IMR-90 (cell line): ENCODE results near the gene DCTN1. TPM values are rescaled to one million over a fixed set of nuclear protein-coding genes. Genes with fewer than 3 reads are reported as not detected.
A peak's percentile ranks its signal among the peaks of the same experiment; 100 is the strongest.

ENCODE experiments used
- ATAC-seq: fragments of 200-7000 bp; cut with Tn5 transposase; 2 replicates; pipeline ENCODE4 v1.9.1; 2020; ENCODE audit warnings: low read depth, mild to moderate bottlenecking, moderate library complexity
- BruUV-seq: library from RNA; stranded (reverse); fragments of 400-500 nt; replicated peaks from 2 replicates; lab custom pipeline; 2021; lab: Mats Ljungman, UMichigan
- CTCF ChIA-PET: fragments of 300-600 bp; formaldehyde crosslinking; extraction: SDS; loops from one replicate; lab custom pipeline; 2021; ENCODE audit warnings: antibody characterized with exemption; lab: Yijun Ruan, JAX
- POLR2A ChIA-PET: fragments of 300-600 bp; sonication (Branson Sonifier 250); formaldehyde crosslinking; loops from one replicate; lab custom pipeline; 2022; ENCODE audit warnings: antibody characterized with exemption; ENCODE audit not compliant: unreplicated experiment; lab: Charles Lee
- DNase-seq: peaks from one replicate; pipeline ENCODE4 v3.0.0; 2013
- H2AFZ ChIP-seq: replicated peaks from 2 replicates; pipeline ENCODE3; 2013; ENCODE audit warnings: low read length, mild to moderate bottlenecking; ENCODE audit not compliant: poor library complexity
- H2AK5ac ChIP-seq: 2 replicates; pipeline ENCODE4 v1.6.1; 2013; ENCODE audit warnings: low read depth, low read length, inconsistent platforms
- H2AK9ac ChIP-seq: replicated peaks from 2 replicates; pipeline ENCODE3; 2013; ENCODE audit warnings: mild to moderate bottlenecking, low read depth, low read length, moderate library complexity; ENCODE audit not compliant: poor library complexity
- H2BK120ac ChIP-seq: 2 replicates; pipeline ENCODE4 v1.6.1; 2013; ENCODE audit warnings: low read depth, low read length, inconsistent platforms
- H2BK15ac ChIP-seq: 3 replicates; pipeline ENCODE4 v1.6.1; 2013; ENCODE audit warnings: low read depth, low read length, inconsistent platforms
- H2BK20ac ChIP-seq: 2 replicates; pipeline ENCODE4 v1.6.1; 2013; ENCODE audit warnings: low read depth, mild to moderate bottlenecking, inconsistent platforms, low read length, moderate library complexity
- H2BK5ac ChIP-seq: 2 replicates; pipeline ENCODE4 v1.6.1; 2013; ENCODE audit warnings: mild to moderate bottlenecking, low read depth, low read length, inconsistent platforms; ENCODE audit not compliant: poor library complexity, severe bottlenecking
- H3K14ac ChIP-seq: replicated peaks from 2 replicates; pipeline ENCODE4 v1.6.1; 2013; ENCODE audit warnings: low read depth, low read length, inconsistent platforms
- H3K18ac ChIP-seq: 2 replicates; pipeline ENCODE4 v1.6.1; 2013; ENCODE audit warnings: low read depth, low read length, control low read depth
- H3K23ac ChIP-seq: 2 replicates; pipeline ENCODE4 v1.6.1; 2013; ENCODE audit warnings: low read depth, low read length, inconsistent platforms
- H3K27ac ChIP-seq: 2 replicates; pipeline ENCODE4 v1.5.1; 2013; ENCODE audit warnings: mild to moderate bottlenecking, control low read depth, low read length; ENCODE audit not compliant: insufficient read depth
- H3K27me3 ChIP-seq: 2 replicates; pipeline ENCODE4 v1.6.1; 2013; ENCODE audit warnings: low read length; ENCODE audit not compliant: control insufficient read depth, insufficient read depth
- H3K36me3 ChIP-seq: 2 replicates; pipeline ENCODE4 v1.6.1; 2013; ENCODE audit warnings: low read length, mixed read lengths; ENCODE audit not compliant: control insufficient read depth, insufficient read depth
- H3K4ac ChIP-seq: 2 replicates; pipeline ENCODE4 v1.6.1; 2013; ENCODE audit warnings: low read depth, low read length, inconsistent platforms
- H3K4me1 ChIP-seq: 2 replicates; pipeline ENCODE4 v1.6.1; 2013; ENCODE audit warnings: low read length, mixed read lengths; ENCODE audit not compliant: control insufficient read depth, insufficient read depth
- H3K4me2 ChIP-seq: 2 replicates; pipeline ENCODE4 v1.6.1; 2013; ENCODE audit warnings: low read depth, mild to moderate bottlenecking, control low read depth, low read length, moderate library complexity
- H3K4me3 ChIP-seq: 2 replicates; pipeline ENCODE4 v1.5.1; 2013; ENCODE audit warnings: low read depth, mild to moderate bottlenecking, control low read depth, low read length, moderate library complexity; ENCODE audit not compliant: insufficient read depth
- H3K56ac ChIP-seq: 2 replicates; pipeline ENCODE4 v1.6.1; 2013; ENCODE audit warnings: low read length, inconsistent platforms; ENCODE audit not compliant: insufficient read depth; ENCODE audit errors: extremely low read depth
- H3K79me1 ChIP-seq, 2 experiments: 2 replicates each; pipeline ENCODE4 v1.6.1; 2013; ENCODE audit warnings: low read length in 2 of 2, inconsistent platforms in 1 of 2, low read depth in 1 of 2
- H3K9ac ChIP-seq: 2 replicates; pipeline ENCODE4 v1.6.1; 2013; ENCODE audit warnings: low read depth, low read length, control low read depth
- H3K9me1 ChIP-seq: 2 replicates; pipeline ENCODE4 v1.6.1; 2013; ENCODE audit warnings: low read length, inconsistent platforms; ENCODE audit not compliant: insufficient read depth
- H3K9me3 ChIP-seq: 2 replicates; pipeline ENCODE4 v1.6.1; 2013; ENCODE audit warnings: low read length; ENCODE audit not compliant: control insufficient read depth, insufficient read depth
- H4K20me1 ChIP-seq: 2 replicates; pipeline ENCODE4 v1.6.1; 2013; ENCODE audit warnings: low read length, inconsistent platforms; ENCODE audit not compliant: insufficient read depth
- H4K5ac ChIP-seq: 2 replicates; pipeline ENCODE4 v1.6.1; 2013; ENCODE audit warnings: mild to moderate bottlenecking, low read depth, low read length, control low read depth
- H4K8ac ChIP-seq, 2 experiments: 2 replicates each; pipeline ENCODE4 v1.6.1; 2013; ENCODE audit warnings: low read depth in 2 of 2, low read length in 2 of 2, control low read depth in 1 of 2, inconsistent platforms in 1 of 2
- H4K91ac ChIP-seq: 2 replicates; pipeline ENCODE4 v1.6.1; 2013; ENCODE audit warnings: low read depth, low read length, inconsistent platforms; ENCODE audit not compliant: insufficient read depth
- CHD1 ChIP-seq: IDR thresholded peaks from 2 replicates; pipeline ENCODE4 v1.6.1; 2012; ENCODE audit warnings: low read depth, low read length, improper control_type of control experiment
- FOS ChIP-seq: fragments of 150-350 bp; IDR thresholded peaks from 2 replicates; pipeline ENCODE4 v1.6.1; 2016; ENCODE audit warnings: low read depth, low read length
- MAFK ChIP-seq: IDR thresholded peaks from 2 replicates; pipeline ENCODE4 v1.6.1; 2012; ENCODE audit warnings: low read depth, low read length, improper control_type of control experiment
- RCOR1 ChIP-seq: IDR thresholded peaks from 2 replicates; pipeline ENCODE4 v1.6.1; 2012; ENCODE audit warnings: mild to moderate bottlenecking, low read length, improper control_type of control experiment; ENCODE audit not compliant: insufficient replicate concordance
- WGBS, 2 experiments: methylation state at CpG; one replicate each; pipeline versions ENCODE4 v1.1.5 to v1.1.7; 2013; ENCODE audit warnings: missing lambda C conversion rate in 2 of 2; ENCODE audit not compliant: insufficient read length in 1 of 2; ENCODE audit errors: extremely low coverage in 2 of 2; 5-methylcytosine and 5-hydroxymethylcytosine counted together
- dilution Hi-C: fragments of 300-500 bp; cut with HindIII; formaldehyde crosslinking; loops from one replicate; pipeline ENCODE4 v1.14.3; 2018; ENCODE audit warnings: low sequenced_read_pairs; ENCODE audit not compliant: unreplicated experiment
- in situ Hi-C: fragments of 300-500 bp; cut with MboI; formaldehyde crosslinking; loops from 3 replicates; pipeline ENCODE4 v1.14.3; 2019; ENCODE audit warnings: low sequenced_read_pairs, inconsistent platforms, mixed read lengths
- intact Hi-C: fragments of 100-400 bp; cut with micrococcal nuclease; formaldehyde crosslinking; loops from 2 replicates; pipeline ENCODE4 v1.10.0; 2022
- polyA plus RNA-seq, 3 experiments: library from polyadenylated mRNA; depleted of rRNA; stranded (reverse); fragments of >200 nt; gene quantifications; 2 replicates each; pipeline ENCODE4 v1.2.3, GENCODE V29; 2012; ENCODE audit warnings: low replicate concordance in 1 of 3
- total RNA-seq: library from RNA; depleted of rRNA; stranded (reverse); fragments of >200 nt; gene quantifications from 2 replicates; pipeline ENCODE4 v1.2.3, GENCODE V29; 2012

DCTN1 gene
- total and polyA plus RNA-seq, 2 of the 4 experiments (the other 2 are of a cell fraction): 136 to 204 TPM

DNA sequence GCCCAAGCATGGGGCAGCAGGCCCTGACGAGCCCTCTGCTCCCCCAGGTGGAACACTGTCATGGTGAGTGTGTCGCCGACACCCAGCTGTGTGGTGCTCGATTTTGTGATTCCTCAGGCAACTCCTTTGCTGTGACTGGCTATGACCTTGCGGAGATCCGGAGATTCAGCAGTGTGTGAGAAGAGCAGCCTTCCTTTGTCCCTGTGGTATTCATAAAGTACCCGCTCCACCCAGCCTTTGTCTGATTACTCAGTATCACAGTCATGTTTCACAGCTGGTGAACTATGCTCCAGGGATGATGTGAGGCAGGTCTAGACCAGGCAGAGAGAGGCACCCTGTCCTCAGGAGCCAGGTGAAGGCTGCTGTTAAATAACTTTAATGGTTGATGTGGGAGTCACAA, 45.4 kb upstream of the DCTN1 start:
- Histone ChIP-seq H3K27ac (no peak overlapping the region), H3K23ac (no peak overlapping the region)

More for the DNA sequence above, 45.4 kb upstream of the DCTN1 start:
- Histone ChIP-seq H2AK9ac (peak overlapping the region; percentile 11), H3K14ac (no peak overlapping the region), H3K9ac (no peak overlapping the region), H3K79me1 (peaks cover 2 to 8% of the 10 kb centered on the region in 2 experiments; a peak in 2 of 4 replicates), H3K36me3 (peaks cover 54% of the 10 kb centered on the region), H3K9me3 (no peaks in the 10 kb centered on the region), H3K18ac (no peak overlapping the region), H3K4me3 (no peak overlapping the region), H4K5ac (no peak overlapping the region), H3K9me1 (peaks cover 7% of the 10 kb centered on the region), H4K91ac (no peak overlapping the region), H4K20me1 (0 out of 2 replicates have a peak, but pooled peaks cover 3% of the 10 kb centered on the region), H2BK5ac (no peak overlapping the region), H2BK120ac (no peak overlapping the region), H3K4ac (no peak overlapping the region), H2BK20ac (no peak overlapping the region), H2AK5ac (no peak overlapping the region), H2BK15ac (no peak overlapping the region), H3K56ac (no peak overlapping the region), H2AFZ (no peak overlapping the region), H4K8ac (no peak overlapping the region), H3K4me2 (no peak overlapping the region), H3K4me1 (peaks cover 3% of the 10 kb centered on the region), H3K27me3 (no peaks in the 10 kb centered on the region)
- TF ChIP-seq FOS (no peak), CHD1 (no peak), RCOR1 (no peak), MAFK (no peak)
- ATAC-seq: no peak
- in situ Hi-C loops (no loop called here), intact Hi-C loops (no loop called here), dilution Hi-C loops (no loop called here)
- no TSS peak for BruUV-seq
- WGBS, 2 experiments: 78% methylated on average over 5 of the region's 7 CpGs; no CpG with 5 or more reads in 1 of the 2 experiments
- ChIA-PET CTCF (no interaction called here), POLR2A (no interaction called here)
- no peak for DNase-seq
